Iris pigment epithelial cell (primary cell): Measurements from ENCODE around the gene KRT38.

Experiments
- DNase-seq: peaks from one replicate; pipeline ENCODE4 v3.0.0-alpha.2; 2011; ENCODE audit warnings: low read depth

The KRT38 gene

DNA sequence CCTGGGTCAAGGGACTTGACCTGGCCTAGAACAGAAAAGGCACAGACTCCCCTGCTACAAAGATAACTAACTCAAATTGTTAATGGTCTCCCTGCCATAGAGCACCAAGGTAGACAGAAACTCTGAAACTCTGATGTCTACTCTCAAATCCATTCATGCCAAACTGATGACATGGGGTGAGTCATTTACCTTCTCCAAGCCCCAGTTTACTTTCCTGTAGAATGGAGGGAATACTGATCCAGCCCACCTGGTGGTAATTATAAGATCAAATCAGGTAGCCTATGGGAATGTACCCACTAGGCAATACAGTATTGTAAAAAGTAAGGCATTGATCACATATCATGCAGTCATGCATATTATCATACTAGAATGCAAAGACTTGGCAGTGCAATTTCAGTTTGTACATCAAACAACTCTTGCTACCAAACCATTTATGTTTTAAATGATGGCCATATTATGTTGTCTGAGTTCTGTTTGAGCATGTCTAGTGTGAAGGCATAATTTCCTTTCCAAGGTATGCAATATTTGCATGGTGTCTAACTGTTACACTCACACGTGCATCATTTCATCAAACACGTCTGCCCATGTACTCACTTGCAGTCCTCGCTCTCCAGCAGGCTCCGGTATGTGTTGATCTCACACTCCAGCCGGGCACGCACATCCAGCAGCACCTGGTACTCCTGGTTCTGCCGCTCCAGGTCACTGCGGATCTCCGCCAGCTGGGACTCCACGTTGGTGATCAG lies 46.4 kb downstream of the KRT38 start:
- DNase-seq, result no peak

DNA sequence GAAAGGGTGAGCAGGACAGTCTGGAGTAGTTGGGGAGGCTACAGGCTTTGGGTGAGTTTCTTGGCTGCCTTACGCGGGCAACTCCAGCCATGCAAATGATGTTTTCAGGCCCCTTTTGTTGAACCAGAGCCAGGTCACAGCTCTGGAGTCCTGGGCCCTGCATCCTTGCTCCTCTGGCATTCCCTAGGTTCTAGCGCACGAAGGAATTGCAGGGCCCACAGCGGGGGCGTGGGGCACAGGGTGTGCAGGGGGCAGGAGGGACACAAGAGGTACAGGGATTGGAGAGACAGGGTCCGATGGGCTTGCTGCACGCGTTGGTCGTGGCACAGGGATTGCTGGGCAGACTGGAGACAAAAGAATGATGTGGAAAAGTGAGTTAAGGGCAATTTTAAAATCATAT lies 47.0 kb downstream of the KRT38 start:
- no peak for DNase-seq

- no peak for DNase-seq
These were observed 47.5 kb downstream of the KRT38 start for GRCh38 chr17:41393294-41393693.

DNA sequence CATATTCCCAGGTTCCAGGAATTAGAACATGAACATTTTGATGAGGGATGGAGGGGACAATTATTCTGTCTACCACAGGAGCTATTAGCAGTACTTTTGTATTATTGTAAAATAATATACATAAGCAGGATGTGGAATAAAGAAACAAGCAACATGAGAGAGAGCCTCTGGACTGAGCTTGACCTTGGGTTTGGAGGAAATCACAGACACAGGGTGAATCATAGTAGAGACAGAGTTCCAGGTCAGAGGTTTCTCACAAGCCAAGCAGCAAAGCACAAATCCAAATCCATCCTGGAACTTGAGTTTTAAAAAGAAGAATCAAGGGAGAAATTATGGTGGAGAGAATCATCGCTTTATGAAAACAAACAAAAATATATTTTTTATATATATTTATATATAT lies 48.5 kb downstream of the KRT38 start:
- peak; percentile 79 for DNase-seq

DNA sequence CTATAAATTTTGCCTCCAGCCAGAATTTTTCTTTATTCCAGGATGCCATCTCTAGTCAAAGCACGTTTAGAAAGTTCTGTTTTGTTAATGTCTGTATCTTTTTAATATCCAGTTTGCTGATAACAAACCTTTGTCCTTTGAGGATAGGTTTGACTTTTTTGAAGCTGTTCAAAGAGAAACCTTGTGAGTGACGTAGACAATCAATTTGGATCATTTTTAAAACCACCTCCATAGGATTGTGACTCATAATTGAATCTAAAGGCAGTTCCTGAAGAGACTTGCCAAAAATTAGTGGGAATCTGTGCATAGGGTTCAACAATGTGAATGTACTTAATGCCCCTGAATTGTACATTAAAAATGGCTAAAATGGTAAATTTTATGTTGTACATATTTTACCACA lies 49.2 kb downstream of the KRT38 start:
- DNase-seq, result no peak

DNA sequence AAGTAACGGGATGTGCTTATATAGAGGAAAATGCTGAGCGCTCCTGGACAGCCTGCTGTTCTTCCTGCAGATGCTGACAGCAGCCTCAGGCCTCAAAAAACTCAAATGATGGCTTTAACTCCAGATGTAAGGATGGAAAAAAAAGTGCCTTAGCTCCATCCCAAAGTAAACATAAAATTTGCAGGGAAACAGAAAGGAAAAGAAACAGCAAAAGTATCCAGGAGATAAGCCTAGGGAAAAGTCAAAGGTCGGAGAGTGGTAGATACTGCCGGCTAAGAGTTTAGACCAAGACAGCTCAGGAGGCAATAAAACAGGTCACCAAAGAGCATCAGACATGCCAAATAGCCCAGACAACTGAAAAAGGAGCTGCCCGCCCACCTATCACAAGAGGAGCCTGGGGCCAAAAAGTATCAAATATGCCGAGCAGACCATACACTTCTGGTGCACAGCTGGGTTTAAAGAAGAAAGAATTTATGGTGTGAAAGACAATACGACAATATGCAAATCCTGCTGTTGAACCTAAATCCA lies 50.3 kb downstream of the KRT38 start:
- no peak for DNase-seq

DNA sequence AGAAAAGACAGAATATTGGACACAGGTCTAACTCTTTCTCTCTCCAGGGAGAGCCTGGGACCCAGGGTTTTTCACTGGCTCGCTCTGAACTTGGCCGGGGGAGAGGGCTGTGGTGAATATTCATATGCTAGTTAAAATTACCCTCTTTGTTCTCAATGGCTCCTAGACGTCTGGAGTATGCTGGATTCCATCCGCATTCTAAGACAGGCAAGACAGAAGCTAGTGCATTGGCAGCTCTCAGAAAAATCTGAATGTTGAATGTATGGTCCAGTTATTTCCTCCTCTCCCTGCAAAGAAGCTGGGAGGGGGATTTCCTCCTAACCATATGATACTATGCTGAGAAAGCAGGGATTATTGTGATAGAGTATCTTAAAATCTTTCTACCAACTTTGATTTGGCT lies 53.1 kb downstream of the KRT38 start:
- DNase-seq, result no peak

GRCh38 chr17:41386227-41386626 lies 54.6 kb downstream of the KRT38 start:
- DNase-seq, result no peak
